ELR (cell line): ENCODE measurements around the gene ACTR8.
"Not testable (repeated sequence)": the region's sequence is repeated elsewhere in the genome, so short reads cannot be mapped to it uniquely, and the experiment has no call there.

Source experiments
- DNase-seq: peaks from one replicate; pipeline ENCODE4 v3.0.0-alpha.2; 2015; ENCODE audit warnings: low read depth

The ACTR8 gene

GRCh38 chr3:53881691-53882593 lies at the start of gene ACTR8:
TSS of gene ACTR8 (minus strand) at chr3:53882152. CDS start at chr3:53882101, 51 bp downstream.
- peak; percentile 81 for DNase-seq

GRCh38 chr3:53927208-53927872 lies 45.4 kb upstream of the ACTR8 start:
- not testable (repeated sequence) for DNase-seq

- DNase-seq = peak; percentile 20
Measured at GRCh38 chr3:53921296-53921695, 39.3 kb upstream of the ACTR8 start.

- no peak for DNase-seq
Measured at GRCh38 chr3:53919741-53920140, 37.8 kb upstream of the ACTR8 start.

GRCh38 chr3:53913401-53913800 lies 31.4 kb upstream of the ACTR8 start:
- DNase-seq = no peak

- no peak for DNase-seq
Measured at GRCh38 chr3:53902711-53903110, 20.8 kb upstream of the ACTR8 start.

- DNase-seq = no peak
Measured at GRCh38 chr3:53902067-53902466, 20.1 kb upstream of the ACTR8 start.

- no peak for DNase-seq
Measured at GRCh38 chr3:53900666-53901331, 18.8 kb upstream of the ACTR8 start.

- no peak for DNase-seq
Measured at GRCh38 chr3:53899750-53900149, 17.8 kb upstream of the ACTR8 start.

GRCh38 chr3:53892286-53892637 lies 10.3 kb upstream of the ACTR8 start:
- peak; percentile 18 for DNase-seq

GRCh38 chr3:53891497-53892285 lies 9.7 kb upstream of the ACTR8 start, which contains the start of gene SELENOK:
TSS of gene SELENOK (minus strand) at chr3:53891859.
- DNase-seq = peak; percentile 99

- DNase-seq = peak; percentile 50
Measured at GRCh38 chr3:53890726-53891475, 8.9 kb upstream of the ACTR8 start.

- DNase-seq = no peak
Measured at GRCh38 chr3:53888232-53888631, 6.3 kb upstream of the ACTR8 start.

GRCh38 chr3:53887446-53887845 lies 5.5 kb upstream of the ACTR8 start:
- no peak for DNase-seq

GRCh38 chr3:53885239-53885638 lies 3.3 kb upstream of the ACTR8 start:
- peak; percentile 39 for DNase-seq

GRCh38 chr3:53884623-53885022 lies 2.7 kb upstream of the ACTR8 start:
- DNase-seq = no peak

- no peak for DNase-seq
Measured at GRCh38 chr3:53883008-53883407, 1.1 kb upstream of the ACTR8 start.

- peak; percentile 26 for DNase-seq
Measured at GRCh38 chr3:53880396-53881345, 1.3 kb downstream of the ACTR8 start.

GRCh38 chr3:53865732-53866499 lies 16.0 kb downstream of the ACTR8 start:
- no peak for DNase-seq
